Glomerular visceral epithelial cell (primary cell): ENCODE results near the gene GOLGA3.
"Not testable (repeated sequence)": the region's sequence is repeated elsewhere in the genome, so short reads cannot be mapped to it uniquely, and the experiment has no call there.

ENCODE experiments used
- DNase-seq: peaks from one replicate; pipeline ENCODE4 v3.0.0-alpha.2; 2016; ENCODE audit errors: extremely low spot score

GOLGA3 gene

GRCh38 chr12:132818562-132818961, 10.1 kb downstream of the GOLGA3 start:
- DNase-seq, result no peak

DNA sequence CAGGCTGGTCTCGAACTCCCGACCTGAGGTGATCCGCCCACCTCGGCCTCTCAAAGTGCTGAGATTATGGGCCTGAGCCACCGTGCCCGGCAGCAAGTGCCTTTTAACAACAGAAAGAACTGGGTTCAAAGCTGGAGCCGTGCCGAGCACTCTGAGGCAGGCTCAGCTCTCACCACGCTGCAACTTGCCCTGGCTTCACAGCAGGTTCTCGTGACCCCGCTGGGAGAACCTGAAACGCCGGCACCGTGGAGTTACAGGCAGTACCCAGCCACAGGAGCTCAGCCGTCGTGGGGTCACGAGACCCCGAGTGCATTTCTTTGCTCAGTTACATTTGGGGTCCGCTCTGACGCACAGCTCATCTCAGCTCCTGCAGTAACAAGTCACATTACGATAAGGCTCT, 14.4 kb downstream of the GOLGA3 start:
- DNase-seq, result no peak

- DNase-seq, result no peak
Measured at GRCh38 chr12:132813443-132813842, 15.2 kb downstream of the GOLGA3 start.

DNA sequence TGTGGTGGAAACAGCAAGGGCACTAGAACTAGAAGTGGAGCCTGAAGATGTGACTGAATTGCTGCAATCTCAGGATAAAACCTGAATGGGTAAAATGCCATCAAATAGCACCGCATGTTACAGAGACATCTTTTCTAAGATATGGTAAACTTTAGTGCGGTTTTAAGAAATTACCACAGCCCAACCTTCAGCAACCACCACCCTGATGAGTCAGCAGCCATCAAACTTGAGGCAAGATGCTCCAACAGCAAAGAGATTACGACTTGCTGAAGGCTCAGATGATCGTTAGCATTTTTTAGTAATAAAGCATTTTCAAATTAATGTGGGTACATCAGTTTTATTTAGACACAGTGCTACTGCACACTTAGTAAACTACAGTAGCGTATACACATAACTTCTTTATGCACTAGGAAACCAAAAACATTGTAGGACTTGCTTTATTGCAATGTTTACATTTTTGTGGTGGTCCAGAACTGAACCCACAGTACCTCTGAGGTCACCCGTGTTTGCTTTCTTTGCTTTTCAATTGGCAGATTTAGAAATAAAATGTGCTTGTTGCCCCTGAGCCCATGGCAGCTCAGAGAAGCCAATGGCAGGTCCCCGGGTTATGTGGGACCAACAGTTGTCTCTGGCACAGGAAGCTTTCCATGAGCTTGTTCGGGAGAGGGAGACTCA, 15.9 kb downstream of the GOLGA3 start:
- no peak for DNase-seq

DNA sequence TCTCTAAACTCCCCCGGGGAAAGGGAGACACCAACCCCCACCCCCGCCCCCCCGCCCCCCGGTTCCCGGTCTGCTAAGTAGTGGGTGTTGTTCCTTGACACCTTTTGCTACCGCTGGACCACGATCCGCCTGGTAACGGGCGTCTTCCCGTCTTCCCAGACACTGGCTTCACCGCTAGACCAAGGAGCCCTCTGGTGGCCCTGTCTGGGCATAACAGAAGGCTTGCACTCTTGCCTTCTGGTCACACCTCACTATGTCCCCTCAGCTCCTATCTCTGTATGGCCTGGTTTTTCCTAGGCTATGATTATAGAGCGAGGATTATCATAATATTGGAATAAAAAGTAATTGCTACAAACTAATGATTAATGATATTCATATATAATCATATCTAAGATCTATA, 19.3 kb downstream of the GOLGA3 start:
- DNase-seq, result peak; percentile 12

- DNase-seq, result no peak
Measured at GRCh38 chr12:132807295-132808092, 21.2 kb downstream of the GOLGA3 start.

- no peak for DNase-seq
Measured at GRCh38 chr12:132806857-132807256, 21.8 kb downstream of the GOLGA3 start.

- no peak for DNase-seq
Measured at GRCh38 chr12:132804426-132804861, 24.2 kb downstream of the GOLGA3 start.

- DNase-seq, result no peak
Measured at GRCh38 chr12:132803888-132804287, 24.8 kb downstream of the GOLGA3 start.

DNA sequence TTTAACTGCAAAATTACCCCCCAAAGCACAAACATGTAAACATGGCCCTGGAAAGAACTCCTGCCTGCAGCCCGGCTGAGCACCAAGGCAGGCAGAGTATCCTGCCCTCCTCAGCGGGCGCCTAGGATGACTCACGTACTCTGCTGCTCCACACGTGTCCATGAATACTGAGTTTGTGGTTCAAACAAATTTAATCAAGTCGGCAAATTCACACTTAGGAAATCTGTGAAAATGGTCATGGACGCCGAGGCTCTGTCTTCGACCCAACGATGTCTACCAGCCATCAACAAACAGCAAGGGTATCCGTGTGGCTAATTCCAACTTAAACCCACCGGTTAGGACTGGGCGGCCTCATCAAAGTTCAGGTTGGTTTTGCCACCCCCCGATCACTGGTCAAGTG, 25.5 kb downstream of the GOLGA3 start:
- no peak for DNase-seq

DNA sequence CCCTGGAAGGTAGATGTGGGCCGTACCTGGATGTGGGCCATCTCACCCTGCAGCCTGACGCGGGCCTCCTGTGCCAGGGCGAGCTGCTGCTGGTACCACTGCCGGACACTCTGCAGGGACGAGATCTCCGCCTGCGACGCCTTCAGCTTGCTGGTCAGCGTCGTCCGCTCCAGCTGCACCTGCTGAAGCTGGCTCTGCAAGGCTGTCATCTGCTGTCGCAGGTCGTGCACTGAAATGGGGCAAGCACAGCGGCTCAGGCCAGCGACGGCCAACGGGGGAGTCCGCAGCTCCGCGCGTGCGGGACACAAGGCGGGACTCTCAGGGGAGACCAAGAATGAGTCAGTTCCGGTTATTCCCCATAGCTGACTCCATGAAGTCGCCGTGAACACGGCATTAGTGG, 26.9 kb downstream of the GOLGA3 start:
- no peak for DNase-seq

- no peak for DNase-seq
Measured at GRCh38 chr12:132798836-132799235, 29.8 kb downstream of the GOLGA3 start.

- no peak for DNase-seq
Measured at GRCh38 chr12:132797820-132798570, 30.7 kb downstream of the GOLGA3 start.

GRCh38 chr12:132795847-132796246, 32.8 kb downstream of the GOLGA3 start:
- no peak for DNase-seq

GRCh38 chr12:132791940-132792339, 36.7 kb downstream of the GOLGA3 start:
- DNase-seq, result not testable (repeated sequence)

DNA sequence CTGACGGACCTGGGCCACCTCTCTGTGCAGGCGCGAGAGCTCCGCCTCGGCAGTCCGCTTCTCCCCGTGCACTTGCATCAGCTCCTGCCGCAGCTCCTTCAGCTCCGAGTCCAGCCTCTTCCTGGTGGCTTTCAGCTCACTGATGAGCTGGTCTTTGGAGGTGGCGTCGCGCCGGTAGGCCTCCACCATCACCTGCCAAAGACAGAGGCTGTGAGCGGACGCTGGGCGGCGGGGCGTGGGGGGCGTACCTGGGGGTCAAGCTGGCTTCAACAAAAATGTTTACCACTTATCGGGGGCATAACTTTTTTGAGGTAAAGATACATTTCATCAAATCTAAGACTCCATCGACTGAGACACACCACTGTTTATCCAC, 39.6 kb downstream of the GOLGA3 start:
- no peak for DNase-seq

- no peak for DNase-seq
Measured at GRCh38 chr12:132788375-132789098, 40.1 kb downstream of the GOLGA3 start.

DNA sequence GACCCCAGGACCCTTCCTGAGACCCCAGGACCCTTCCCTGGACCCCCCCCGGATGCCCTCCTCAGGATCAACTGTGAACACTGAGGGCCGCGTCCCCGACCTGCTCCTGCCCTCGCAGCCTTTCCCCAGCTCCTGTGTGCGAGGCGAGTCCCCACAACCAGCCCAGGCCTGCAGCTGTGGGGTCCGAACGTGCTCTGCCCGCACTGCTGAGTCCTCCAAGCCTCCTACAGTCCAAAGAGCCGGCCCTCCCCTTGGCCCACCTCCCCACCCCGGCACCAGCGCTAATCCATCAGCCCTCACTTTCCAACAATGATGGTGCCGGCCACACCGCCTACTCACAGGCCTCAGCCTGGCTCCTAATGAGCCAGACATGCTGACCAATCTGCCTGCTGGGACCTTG, 40.8 kb downstream of the GOLGA3 start:
- DNase-seq, result no peak

- DNase-seq, result no peak
Measured at GRCh38 chr12:132786192-132786591, 42.5 kb downstream of the GOLGA3 start.

DNA sequence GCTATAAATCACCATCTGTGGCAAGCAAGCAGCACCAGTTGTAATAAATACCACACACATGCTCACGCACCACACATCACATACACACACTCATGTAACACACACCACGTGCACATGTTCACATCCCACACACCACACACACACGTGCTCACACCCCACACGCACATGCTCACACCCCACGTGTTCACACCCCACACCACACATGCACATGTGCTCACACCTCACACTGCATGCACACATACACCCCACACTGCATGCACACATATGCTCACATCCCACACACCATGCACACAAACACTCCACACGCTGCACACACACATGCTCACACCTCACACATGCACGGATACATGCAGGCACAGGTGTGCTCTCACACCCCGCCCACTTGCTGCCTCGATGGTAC, 44.1 kb downstream of the GOLGA3 start:
- DNase-seq, result no peak

- no peak for DNase-seq
Measured at GRCh38 chr12:132783917-132784531, 44.6 kb downstream of the GOLGA3 start.

GRCh38 chr12:132781938-132782337, 46.7 kb downstream of the GOLGA3 start:
- no peak for DNase-seq
